SK-N-SH treated with all-trans-retinoic acid at 6 μM for 48 hours (cell line): ENCODE data around the gene H3-3A.
A peak's percentile ranks its signal among the peaks of the same experiment; 100 is the strongest.

ENCODE experiments used
- ATAC-seq: fragments of 200-7000 bp; cut with Tn5 transposase; 3 replicates; pipeline ENCODE4 v1.9.1; 2020; ENCODE audit warnings: mild to moderate bottlenecking, moderate library complexity
- ARNTL ChIP-seq: fragments of 450-650 bp; formaldehyde crosslinking; IDR thresholded peaks from 2 replicates; pipeline ENCODE4 v1.5.0; 2020; ENCODE audit warnings: low read depth, mild to moderate bottlenecking, moderate library complexity, borderline replicate concordance
- BACH2 ChIP-seq: fragments of 250-450 bp; sonication (Bioruptor Pico); IDR thresholded peaks from 2 replicates; pipeline ENCODE4 v1.9.0; 2021; ENCODE audit warnings: mild to moderate bottlenecking, borderline replicate concordance
- CSDC2 ChIP-seq: fragments of 250-450 bp; sonication (Bioruptor Pico); IDR thresholded peaks from 2 replicates; pipeline ENCODE4 v1.5.0; 2020; ENCODE audit warnings: mild to moderate bottlenecking, moderate library complexity
- CSRNP3 ChIP-seq: fragments of 250-450 bp; sonication (Bioruptor Pico); IDR thresholded peaks from 2 replicates; pipeline ENCODE4 v1.5.1; 2021; ENCODE audit warnings: mild to moderate bottlenecking, moderate library complexity
- ESRRG ChIP-seq: fragments of 250-450 bp; sonication (Bioruptor Pico); IDR thresholded peaks from 2 replicates; pipeline ENCODE4 v1.6.1; 2021; ENCODE audit warnings: mild to moderate bottlenecking
- GLIS3 ChIP-seq: fragments of 250-450 bp; sonication (Bioruptor Pico); IDR thresholded peaks from 2 replicates; pipeline ENCODE4 v1.5.0; 2020; ENCODE audit warnings: mild to moderate bottlenecking, moderate library complexity
- ISL1 ChIP-seq: fragments of 250-450 bp; sonication (Bioruptor Pico); IDR thresholded peaks from 2 replicates; pipeline ENCODE4 v2.1.2; 2022; ENCODE audit warnings: mild to moderate bottlenecking, moderate library complexity
- OSR1 ChIP-seq: fragments of 250-450 bp; sonication (Bioruptor Pico); IDR thresholded peaks from 2 replicates; pipeline ENCODE4 v1.8.0; 2022; ENCODE audit warnings: moderate library complexity, mild to moderate bottlenecking, inconsistent platforms
- POU6F1 ChIP-seq: fragments of 250-450 bp; sonication (Bioruptor Pico); IDR thresholded peaks from 2 replicates; pipeline ENCODE4 v1.8.0; 2021; ENCODE audit warnings: low read depth, mild to moderate bottlenecking, moderate library complexity, borderline replicate concordance
- RARB ChIP-seq: fragments of 250-450 bp; sonication (Bioruptor Pico); IDR thresholded peaks from 2 replicates; pipeline ENCODE4 v1.8.0; 2021; ENCODE audit warnings: mild to moderate bottlenecking, moderate library complexity
- SNAI2 ChIP-seq: fragments of 250-450 bp; sonication (Bioruptor Pico); IDR thresholded peaks from 2 replicates; pipeline ENCODE4 v1.5.0; 2020; ENCODE audit warnings: mild to moderate bottlenecking, moderate library complexity
- TCF4 ChIP-seq: fragments of 250-450 bp; sonication (Bioruptor Pico); IDR thresholded peaks from 2 replicates; pipeline ENCODE4 v1.8.0; 2021; ENCODE audit warnings: mild to moderate bottlenecking, moderate library complexity, borderline replicate concordance
- TOX ChIP-seq: fragments of 250-450 bp; sonication (Bioruptor Pico); IDR thresholded peaks from 2 replicates; pipeline ENCODE4 v1.8.0; 2021; ENCODE audit warnings: mild to moderate bottlenecking, moderate library complexity, borderline replicate concordance
- ZC3H10 ChIP-seq: fragments of 250-450 bp; sonication (Bioruptor Pico); IDR thresholded peaks from 2 replicates; pipeline ENCODE4 v1.5.1; 2021; ENCODE audit warnings: mild to moderate bottlenecking, moderate library complexity
- ZFP3 ChIP-seq: fragments of 250-450 bp; sonication (Bioruptor Pico); IDR thresholded peaks from 2 replicates; pipeline ENCODE4 v1.5.0; 2020; ENCODE audit warnings: mild to moderate bottlenecking, moderate library complexity
- ZFP30 ChIP-seq: fragments of 450-650 bp; formaldehyde crosslinking; IDR thresholded peaks from 2 replicates; pipeline ENCODE4 v1.5.0; 2022; ENCODE audit warnings: mild to moderate bottlenecking, moderate library complexity
- ZNF565 ChIP-seq: fragments of 450-650 bp; formaldehyde crosslinking; conservative IDR thresholded peaks from 2 replicates; pipeline ENCODE4 v1.5.0; 2020; ENCODE audit warnings: low read depth, mild to moderate bottlenecking, moderate library complexity
- ZNF70 ChIP-seq: fragments of 450-650 bp; formaldehyde crosslinking; IDR thresholded peaks from 2 replicates; pipeline ENCODE4 v1.5.0; 2020; ENCODE audit warnings: mild to moderate bottlenecking, moderate library complexity
- ZNF8 ChIP-seq: fragments of 450-650 bp; formaldehyde crosslinking; IDR thresholded peaks from 2 replicates; pipeline ENCODE4 v1.5.0; 2020; ENCODE audit warnings: mild to moderate bottlenecking, moderate library complexity
- TF ChIP-seq, protein P1 (sequence below): fragments of 250-450 bp; sonication (Bioruptor Pico); IDR thresholded peaks from 2 replicates; pipeline ENCODE4 v1.5.1; 2020; ENCODE audit warnings: low read depth, mild to moderate bottlenecking, moderate library complexity
- TF ChIP-seq, protein P2 (sequence below): fragments of 250-450 bp; sonication (Bioruptor Pico); IDR thresholded peaks from 2 replicates; pipeline ENCODE4 v1.5.0; 2020; ENCODE audit warnings: mild to moderate bottlenecking, moderate library complexity
- TF ChIP-seq, protein P3 (sequence below): fragments of 250-450 bp; sonication (Bioruptor Pico); IDR thresholded peaks from 2 replicates; pipeline ENCODE4 v1.8.0; 2020; ENCODE audit warnings: mild to moderate bottlenecking, moderate library complexity, borderline replicate concordance

Gene H3-3A

DNA sequence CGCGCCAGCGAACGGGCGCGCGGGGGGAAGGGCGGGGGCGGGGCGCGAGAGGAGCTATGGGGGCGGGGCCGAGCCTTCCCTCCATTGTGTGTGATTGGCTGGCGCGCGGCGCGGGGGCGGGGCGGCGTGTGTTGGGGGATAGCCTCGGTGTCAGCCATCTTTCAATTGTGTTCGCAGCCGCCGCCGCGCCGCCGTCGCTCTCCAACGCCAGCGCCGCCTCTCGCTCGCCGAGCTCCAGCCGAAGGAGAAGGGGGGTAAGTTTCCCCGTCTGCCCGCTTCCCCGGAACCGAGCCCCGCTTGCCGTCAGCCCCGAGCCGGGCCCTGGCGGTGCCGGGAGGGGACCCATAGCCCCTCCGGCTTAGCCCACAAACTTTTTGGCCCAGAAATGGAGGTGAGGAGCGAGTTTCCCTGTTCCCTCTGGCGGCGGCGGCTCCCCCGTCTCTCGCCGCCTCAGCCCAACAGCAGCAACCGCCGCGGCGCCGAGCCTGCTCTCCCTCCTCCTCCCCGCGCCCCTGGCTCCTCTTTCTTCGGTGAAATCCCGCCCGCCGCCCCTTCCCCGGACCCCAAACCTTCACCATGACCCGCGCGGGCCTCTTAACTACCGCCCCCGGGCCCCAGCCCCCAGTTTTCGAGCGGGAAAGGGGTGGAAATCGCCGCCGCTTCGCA is at the start of gene H3-3A:
Gene H3-3A (plus strand): TSS at position 159 of the 666 bp plus-strand sequence. CDS start 1,636 bp downstream, outside the sequence.
- no peak for TF ChIP-seq ZNF70
- no peak for TF ChIP-seq ZFP3 (CRISPR knock-in tag)
- TF ChIP-seq, all 23 proteins: peak for 0
- ATAC-seq = peak; percentile 81

DNA sequence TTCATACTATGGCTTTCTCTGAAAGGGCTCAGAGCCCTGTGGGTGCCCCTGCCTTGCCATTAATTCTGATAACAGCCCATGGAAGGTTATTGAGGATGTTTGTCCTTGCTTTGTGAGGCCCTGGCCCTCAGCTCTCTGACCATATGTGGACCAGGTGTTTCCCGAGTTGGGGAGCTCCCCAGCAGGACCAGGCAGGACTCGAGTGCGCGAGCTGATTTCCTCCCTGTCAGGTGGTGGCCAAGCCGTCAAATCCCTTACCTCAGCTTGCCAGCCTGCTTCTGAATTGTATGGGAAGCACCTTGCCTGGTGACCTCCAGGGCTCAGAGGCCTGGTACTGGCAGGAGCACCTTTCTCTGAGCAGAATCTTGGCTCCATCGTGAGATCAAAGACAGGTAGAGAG is 45.4 kb upstream of the H3-3A start:
- TF ChIP-seq ARNTL (CRISPR knock-in tag) (no peak), ZFP30 (CRISPR knock-in tag) (no peak), ZNF8 (CRISPR knock-in tag) (no peak), ISL1 (no peak), TOX (CRISPR knock-in tag) (no peak), CSRNP3 (CRISPR knock-in tag) (no peak), ESRRG (CRISPR knock-in tag) (no peak), BACH2 (CRISPR knock-in tag) (no peak), ZNF70 (no peak), RARB (CRISPR knock-in tag) (no peak)
- TF ChIP-seq, protein P1, sequence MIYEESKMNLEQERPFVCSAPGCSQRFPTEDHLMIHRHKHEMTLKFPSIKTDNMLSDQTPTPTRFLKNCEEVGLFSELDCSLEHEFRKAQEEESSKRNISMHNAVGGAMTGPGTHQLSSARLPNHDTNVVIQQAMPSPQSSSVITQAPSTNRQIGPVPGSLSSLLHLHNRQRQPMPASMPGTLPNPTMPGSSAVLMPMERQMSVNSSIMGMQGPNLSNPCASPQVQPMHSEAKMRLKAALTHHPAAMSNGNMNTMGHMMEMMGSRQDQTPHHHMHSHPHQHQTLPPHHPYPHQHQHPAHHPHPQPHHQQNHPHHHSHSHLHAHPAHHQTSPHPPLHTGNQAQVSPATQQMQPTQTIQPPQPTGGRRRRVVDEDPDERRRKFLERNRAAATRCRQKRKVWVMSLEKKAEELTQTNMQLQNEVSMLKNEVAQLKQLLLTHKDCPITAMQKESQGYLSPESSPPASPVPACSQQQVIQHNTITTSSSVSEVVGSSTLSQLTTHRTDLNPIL (CRISPR knock-in tag) = no peak
- ATAC-seq = no peak

DNA sequence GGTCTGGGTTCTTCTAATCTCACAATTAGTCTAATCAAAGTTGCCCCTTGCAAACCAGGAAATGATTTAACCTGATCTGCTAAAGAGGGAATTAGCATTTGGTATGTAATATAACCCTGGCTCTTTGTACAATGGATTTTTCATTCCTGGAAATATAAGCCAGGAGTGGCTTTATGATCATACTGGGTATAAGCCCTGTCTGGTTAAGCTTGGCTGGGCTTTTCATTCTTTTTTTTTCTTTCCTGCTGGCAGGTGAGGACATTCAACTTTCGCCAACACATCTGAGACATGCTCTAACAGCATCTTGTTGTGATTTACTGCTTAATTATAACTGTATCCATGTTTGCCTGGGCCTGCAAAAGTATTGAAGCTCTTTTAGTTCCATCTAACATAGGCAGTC is 42.9 kb upstream of the H3-3A start:
- no peak for ATAC-seq
- TF ChIP-seq CSRNP3 (CRISPR knock-in tag) (no peak), ESRRG (CRISPR knock-in tag) (no peak), BACH2 (CRISPR knock-in tag) (no peak), ZNF565 (CRISPR knock-in tag) (no peak), RARB (CRISPR knock-in tag) (no peak)
- TF ChIP-seq, protein P2, sequence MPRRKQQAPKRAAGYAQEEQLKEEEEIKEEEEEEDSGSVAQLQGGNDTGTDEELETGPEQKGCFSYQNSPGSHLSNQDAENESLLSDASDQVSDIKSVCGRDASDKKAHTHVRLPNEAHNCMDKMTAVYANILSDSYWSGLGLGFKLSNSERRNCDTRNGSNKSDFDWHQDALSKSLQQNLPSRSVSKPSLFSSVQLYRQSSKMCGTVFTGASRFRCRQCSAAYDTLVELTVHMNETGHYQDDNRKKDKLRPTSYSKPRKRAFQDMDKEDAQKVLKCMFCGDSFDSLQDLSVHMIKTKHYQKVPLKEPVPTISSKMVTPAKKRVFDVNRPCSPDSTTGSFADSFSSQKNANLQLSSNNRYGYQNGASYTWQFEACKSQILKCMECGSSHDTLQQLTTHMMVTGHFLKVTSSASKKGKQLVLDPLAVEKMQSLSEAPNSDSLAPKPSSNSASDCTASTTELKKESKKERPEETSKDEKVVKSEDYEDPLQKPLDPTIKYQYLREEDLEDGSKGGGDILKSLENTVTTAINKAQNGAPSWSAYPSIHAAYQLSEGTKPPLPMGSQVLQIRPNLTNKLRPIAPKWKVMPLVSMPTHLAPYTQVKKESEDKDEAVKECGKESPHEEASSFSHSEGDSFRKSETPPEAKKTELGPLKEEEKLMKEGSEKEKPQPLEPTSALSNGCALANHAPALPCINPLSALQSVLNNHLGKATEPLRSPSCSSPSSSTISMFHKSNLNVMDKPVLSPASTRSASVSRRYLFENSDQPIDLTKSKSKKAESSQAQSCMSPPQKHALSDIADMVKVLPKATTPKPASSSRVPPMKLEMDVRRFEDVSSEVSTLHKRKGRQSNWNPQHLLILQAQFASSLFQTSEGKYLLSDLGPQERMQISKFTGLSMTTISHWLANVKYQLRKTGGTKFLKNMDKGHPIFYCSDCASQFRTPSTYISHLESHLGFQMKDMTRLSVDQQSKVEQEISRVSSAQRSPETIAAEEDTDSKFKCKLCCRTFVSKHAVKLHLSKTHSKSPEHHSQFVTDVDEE (CRISPR knock-in tag) = no peak

DNA sequence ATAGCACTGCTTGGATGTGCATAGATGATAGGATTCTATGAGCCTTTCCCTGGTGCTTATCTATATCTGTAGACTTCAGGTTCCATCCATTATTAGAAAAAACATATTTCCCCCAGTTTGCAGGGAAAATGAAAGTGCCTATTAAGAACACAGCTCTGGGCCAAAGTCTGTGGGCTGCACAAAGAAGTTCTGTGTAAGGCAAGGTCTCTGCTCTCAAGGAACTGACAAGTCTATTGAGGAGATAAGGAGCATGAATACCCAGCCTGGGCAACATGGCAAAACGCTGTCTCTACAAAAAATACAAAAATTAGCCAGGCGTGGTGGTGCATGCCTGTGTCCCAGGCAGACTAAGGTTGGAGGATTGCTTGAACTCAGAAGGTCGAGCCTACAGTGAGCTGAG is 41.1 kb upstream of the H3-3A start:
- no peak; the same call in 2 of the 3 replicates for ATAC-seq
- TF ChIP-seq ZNF565 (CRISPR knock-in tag) = no peak
- no peak for TF ChIP-seq ZFP3 (CRISPR knock-in tag)
- TF ChIP-seq SNAI2 (CRISPR knock-in tag) = no peak
- no peak for TF ChIP-seq GLIS3 (CRISPR knock-in tag)
- TF ChIP-seq TCF4 = no peak
- TF ChIP-seq, protein P1 (CRISPR knock-in tag) = no peak
- no peak for TF ChIP-seq ISL1
- TF ChIP-seq, protein P3, sequence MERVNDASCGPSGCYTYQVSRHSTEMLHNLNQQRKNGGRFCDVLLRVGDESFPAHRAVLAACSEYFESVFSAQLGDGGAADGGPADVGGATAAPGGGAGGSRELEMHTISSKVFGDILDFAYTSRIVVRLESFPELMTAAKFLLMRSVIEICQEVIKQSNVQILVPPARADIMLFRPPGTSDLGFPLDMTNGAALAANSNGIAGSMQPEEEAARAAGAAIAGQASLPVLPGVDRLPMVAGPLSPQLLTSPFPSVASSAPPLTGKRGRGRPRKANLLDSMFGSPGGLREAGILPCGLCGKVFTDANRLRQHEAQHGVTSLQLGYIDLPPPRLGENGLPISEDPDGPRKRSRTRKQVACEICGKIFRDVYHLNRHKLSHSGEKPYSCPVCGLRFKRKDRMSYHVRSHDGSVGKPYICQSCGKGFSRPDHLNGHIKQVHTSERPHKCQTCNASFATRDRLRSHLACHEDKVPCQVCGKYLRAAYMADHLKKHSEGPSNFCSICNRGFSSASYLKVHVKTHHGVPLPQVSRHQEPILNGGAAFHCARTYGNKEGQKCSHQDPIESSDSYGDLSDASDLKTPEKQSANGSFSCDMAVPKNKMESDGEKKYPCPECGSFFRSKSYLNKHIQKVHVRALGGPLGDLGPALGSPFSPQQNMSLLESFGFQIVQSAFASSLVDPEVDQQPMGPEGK (CRISPR knock-in tag) = no peak
- no peak for TF ChIP-seq CSDC2 (CRISPR knock-in tag)
- no peak for TF ChIP-seq ZC3H10 (CRISPR knock-in tag)
- no peak for TF ChIP-seq ZFP30 (CRISPR knock-in tag)
- no peak for TF ChIP-seq ZNF8 (CRISPR knock-in tag)
- no peak for TF ChIP-seq POU6F1 (CRISPR knock-in tag)
- TF ChIP-seq CSRNP3 (CRISPR knock-in tag) = no peak
- no peak for TF ChIP-seq OSR1 (CRISPR knock-in tag)
